Body of pancreas (tissue), 4 donors: ENCODE data around the gene PNMA6E. TPM values are rescaled to one million over a fixed set of nuclear protein-coding genes. Genes with fewer than 3 reads are reported as not detected.
A peak's percentile ranks its signal among the peaks of the same experiment; 100 is the strongest.

Experiments
- ATAC-seq: fragments of 150-250 bp; one replicate; pipeline ENCODE4 v1.9.1; 2016
- DNase-seq, 4 donors: peaks; one replicate each; pipeline ENCODE4 v3.0.0-alpha.2; 2019
- H3K27ac ChIP-seq, 4 donors: fragments of 200-600 bp; sonication (generic); 1 replicate in 3 of 4; 2 replicates in 1 of 4; pipeline versions ENCODE4 v1.5.1 to v1.6.1; 2016 to 2019; ENCODE audit warnings: mild to moderate bottlenecking in 1 of 4, mixed read lengths in 1 of 4, moderate library complexity in 1 of 4
- H3K27me3 ChIP-seq, 2 donors: fragments of 200-600 bp; sonication (generic); one replicate each; pipeline ENCODE4 v1.6.0; 2016; ENCODE audit warnings: mild to moderate bottlenecking in 1 of 2
- H3K36me3 ChIP-seq, 2 donors: fragments of 200-600 bp; sonication (generic); replicated peaks in 1 of 2; 2 replicates each; pipeline ENCODE4 v1.5.1; 2016; ENCODE audit warnings: low read depth in 2 of 2; ENCODE audit not compliant: insufficient read depth in 1 of 2
- H3K4me1 ChIP-seq: fragments of 200-600 bp; sonication (generic); one replicate; pipeline ENCODE4 v1.6.0; 2016
- H3K4me3 ChIP-seq, 2 donors: fragments of 200-600 bp; sonication (generic); 1 replicate in 1 of 2; 2 replicates in 1 of 2; pipeline ENCODE4 v1.5.1; 2016 to 2019
- H3K9me3 ChIP-seq, 3 donors: fragments of 200-600 bp; sonication (generic); 1 replicate in 2 of 3; 2 replicates in 1 of 3; pipeline ENCODE4 v1.5.1; 2016
- CTCF ChIP-seq, 7 experiments: fragments of 450-650 bp in 4 of 7; fragments of 200-600 bp in 3 of 7; sonication (generic) in 3 of 7; IDR thresholded peaks; one replicate each; pipeline ENCODE4 v1.5.1; 2016 to 2019; ENCODE audit warnings: antibody characterized with exemption in 7 of 7
- POLR2A ChIP-seq, 3 donors: fragments of 450-650 bp; IDR thresholded peaks; one replicate each; pipeline ENCODE4 v1.6.1; 2016; ENCODE audit warnings: antibody characterized with exemption in 3 of 3, mild to moderate bottlenecking in 2 of 3
- WGBS, 2 donors: methylation state at CpG; one replicate each; pipeline ENCODE4 v1.1.5; 2017; 5-methylcytosine and 5-hydroxymethylcytosine counted together
- intact Hi-C: fragments of 100-400 bp; cut with DNase I; formaldehyde crosslinking; loops from one replicate; pipeline ENCODE4 v1.15.1; 2023
- total RNA-seq, 2 donors: library from RNA; depleted of rRNA; stranded (reverse); fragments of >200 nt; gene quantifications; one replicate each; pipeline ENCODE4 v1.1.0, GENCODE V29; 2016

PNMA6E gene
- total RNA-seq, 2 donors from 2014 or later, result not detected

GRCh38 chrX:153438532-153438931 lies 37.4 kb upstream of the PNMA6E start:
- no peak for ATAC-seq
- no peak overlapping the region for H3K4me3 ChIP-seq
- H3K4me1 ChIP-seq, result no peaks in the 10 kb centered on the region
- peak in 1 of 4 donors; percentile 26 for DNase-seq
- WGBS, 2 donors, result 15 to 22% methylated on average over 4 to 8 of the region's 8 CpGs
- H3K9me3 ChIP-seq, result no peaks in the 10 kb centered on the region
- TF ChIP-seq POLR2A (IDR thresholded peaks at IDR 0.05) (no peak), CTCF (IDR thresholded peaks at IDR 0.05) (peak in 3 of 7 experiments; percentile 8 to 18 (median 17))
- H3K27ac ChIP-seq, result no peak overlapping the region
- no peaks in the 10 kb centered on the region for H3K36me3 ChIP-seq
- H3K27me3 ChIP-seq, result no peaks in the 10 kb centered on the region
- intact Hi-C loops, result no loop called here

GRCh38 chrX:153435845-153436244 lies 34.7 kb upstream of the PNMA6E start:
- no peaks in the 10 kb centered on the region for H3K36me3 ChIP-seq
- no peak for TF ChIP-seq POLR2A (IDR thresholded peaks at IDR 0.05)
- no peak for TF ChIP-seq CTCF (IDR thresholded peaks at IDR 0.05)
- ATAC-seq (no peak), DNase-seq (no peak)
- H3K4me3 ChIP-seq, result no peak overlapping the region
- no peaks in the 10 kb centered on the region for H3K9me3 ChIP-seq
- H3K27me3 ChIP-seq, result no peaks in the 10 kb centered on the region
- H3K4me1 ChIP-seq, result no peaks in the 10 kb centered on the region
- H3K27ac ChIP-seq, result no peak overlapping the region
- intact Hi-C loops, result no loop called here
- 36 to 61% methylated on average over 3 of the region's 3 CpGs for whole genome bisulfite sequencing, 2 donors

DNA sequence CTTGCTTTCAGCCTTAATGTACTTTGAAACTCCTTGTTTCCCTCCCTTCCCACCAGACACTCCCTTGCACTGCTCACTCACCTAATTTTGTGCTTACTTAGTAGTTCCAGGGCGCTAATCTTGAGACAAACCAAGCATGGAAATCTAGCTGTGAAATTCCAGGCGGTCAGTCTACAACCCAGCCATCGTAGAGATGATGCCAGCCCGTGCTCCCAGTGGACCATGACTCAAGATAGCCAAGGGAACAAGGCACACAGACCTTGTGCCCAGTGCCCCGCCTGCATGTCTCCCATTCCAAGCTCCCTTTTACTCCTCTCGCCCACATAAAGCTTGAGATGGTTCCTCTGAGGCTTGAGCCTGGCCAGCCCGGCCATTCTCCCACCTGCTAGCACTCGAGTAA lies 33.7 kb upstream of the PNMA6E start:
- H3K27me3 ChIP-seq, result no peaks in the 10 kb centered on the region
- intact Hi-C loops, result no loop called here
- H3K36me3 ChIP-seq, result no peaks in the 10 kb centered on the region
- H3K9me3 ChIP-seq, result no peaks in the 10 kb centered on the region
- H3K4me1 ChIP-seq, result no peaks in the 10 kb centered on the region
- 80 to 87% methylated on average over 1 to 7 of the region's 8 CpGs for WGBS, 2 donors
- no peak overlapping the region for H3K27ac ChIP-seq
- H3K4me3 ChIP-seq, result no peak overlapping the region
- no peak for DNase-seq
- no peak for ATAC-seq
- TF ChIP-seq POLR2A (IDR thresholded peaks at IDR 0.05) (no peak), CTCF (IDR thresholded peaks at IDR 0.05) (no peak)

DNA sequence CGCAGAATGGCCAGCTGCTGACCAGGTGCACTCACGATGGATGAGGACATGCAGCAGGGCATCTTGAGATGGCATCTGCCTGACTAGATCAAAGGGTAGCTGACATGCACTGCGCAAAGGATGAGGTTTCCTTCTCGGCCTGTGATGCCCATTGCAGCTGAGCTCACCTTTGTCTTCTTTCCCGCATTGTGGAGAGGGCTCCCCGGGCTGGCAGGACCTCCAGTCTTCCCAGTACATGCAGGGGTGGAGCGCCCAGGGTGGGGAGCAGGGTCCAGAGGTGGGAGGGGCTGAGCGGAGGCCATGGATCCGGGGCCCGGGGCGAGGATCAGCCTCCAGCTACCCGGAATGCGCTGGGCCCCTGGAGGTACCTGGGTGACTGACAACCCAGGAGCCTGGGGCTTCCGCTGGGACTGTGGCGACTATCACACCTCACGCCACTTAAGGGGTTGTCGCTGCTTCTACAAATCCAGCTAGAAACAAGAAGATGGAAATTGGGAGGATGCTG lies 32.7 kb upstream of the PNMA6E start:
- ATAC-seq, result no peak
- no peaks in the 10 kb centered on the region for H3K4me1 ChIP-seq
- no peak overlapping the region for H3K4me3 ChIP-seq
- TF ChIP-seq POLR2A (IDR thresholded peaks at IDR 0.05), result no peak
- TF ChIP-seq CTCF (IDR thresholded peaks at IDR 0.05), result no peak
- H3K9me3 ChIP-seq, result no peaks in the 10 kb centered on the region
- no peaks in the 10 kb centered on the region for H3K27me3 ChIP-seq
- WGBS, 2 donors, result 80 to 87% methylated on average over 6 to 10 of the region's 17 CpGs
- H3K27ac ChIP-seq, result no peak overlapping the region
- DNase-seq, result no peak
- intact Hi-C loops, result no loop called here
- H3K36me3 ChIP-seq, result no peaks in the 10 kb centered on the region

DNA sequence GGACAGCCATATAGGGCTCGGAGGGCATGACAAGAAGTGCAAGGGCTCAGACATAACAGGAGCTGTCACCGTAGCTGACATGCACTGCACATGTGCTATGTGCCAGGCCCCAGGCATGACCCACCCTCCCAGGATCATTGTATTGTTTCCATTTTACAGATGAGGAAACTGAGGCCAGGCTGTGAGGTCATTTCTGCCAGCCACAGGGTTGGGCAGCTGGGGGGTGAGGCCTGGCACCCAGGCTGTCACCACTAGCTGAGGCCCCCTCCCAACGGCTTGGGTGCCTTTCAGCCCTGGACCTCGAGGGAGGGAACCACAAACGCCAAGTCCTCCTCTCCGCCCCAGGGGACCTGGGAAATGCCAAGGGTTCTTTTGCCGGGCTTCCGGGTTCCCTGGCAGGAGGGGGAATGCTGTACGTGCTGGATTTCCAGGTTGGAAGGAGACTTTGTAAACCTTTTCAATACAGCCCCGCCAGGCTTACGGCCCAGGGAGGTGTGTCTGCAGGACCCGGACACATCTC lies 32.1 kb upstream of the PNMA6E start:
- intact Hi-C loops, result no loop called here
- Histone ChIP-seq H3K4me1 (no peaks in the 10 kb centered on the region), H3K27me3 (no peaks in the 10 kb centered on the region), H3K9me3 (no peaks in the 10 kb centered on the region), H3K4me3 (no peak overlapping the region), H3K27ac (no peak overlapping the region), H3K36me3 (no peaks in the 10 kb centered on the region)
- ATAC-seq (no peak), DNase-seq (peak in 1 of 4 donors; percentile 1)
- TF ChIP-seq CTCF (IDR thresholded peaks at IDR 0.05) (no peak), POLR2A (IDR thresholded peaks at IDR 0.05) (no peak)
- WGBS, 2 donors, result 64 to 84% methylated on average over 5 to 9 of the region's 12 CpGs
